NCI-H2029 treated with DMSO at 0.1 percent for 48 hours (cell line): Measurements from ENCODE around the gene ITIH1.
A peak's percentile ranks its signal among the peaks of the same experiment; 100 is the strongest.

Source experiments
- DNase-seq: peaks from one replicate; lab custom pipeline; 2025; lab: John Stamatoyannopoulos, UW

Gene ITIH1

DNA sequence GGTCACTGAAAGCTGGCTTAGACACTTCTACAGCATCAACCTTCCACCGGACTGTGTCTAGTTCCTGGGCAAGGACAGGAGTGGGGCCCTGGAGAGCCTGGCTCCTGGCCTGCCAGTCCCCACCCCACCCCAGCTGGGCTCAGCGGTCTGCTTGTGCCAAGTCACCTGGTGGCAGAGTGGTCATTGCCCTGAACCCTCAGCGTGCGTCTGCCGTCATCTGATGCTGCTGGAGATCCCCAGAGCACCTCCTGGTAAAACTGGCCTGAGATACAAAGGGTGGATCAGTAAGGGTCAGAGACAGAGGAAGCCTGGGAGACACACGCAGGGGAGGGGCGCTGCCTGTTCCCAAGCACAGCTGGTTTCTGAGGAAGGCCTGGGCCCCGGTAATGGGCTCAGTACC is 36.4 kb downstream of the ITIH1 start:
- DNase-seq = no peak

DNA sequence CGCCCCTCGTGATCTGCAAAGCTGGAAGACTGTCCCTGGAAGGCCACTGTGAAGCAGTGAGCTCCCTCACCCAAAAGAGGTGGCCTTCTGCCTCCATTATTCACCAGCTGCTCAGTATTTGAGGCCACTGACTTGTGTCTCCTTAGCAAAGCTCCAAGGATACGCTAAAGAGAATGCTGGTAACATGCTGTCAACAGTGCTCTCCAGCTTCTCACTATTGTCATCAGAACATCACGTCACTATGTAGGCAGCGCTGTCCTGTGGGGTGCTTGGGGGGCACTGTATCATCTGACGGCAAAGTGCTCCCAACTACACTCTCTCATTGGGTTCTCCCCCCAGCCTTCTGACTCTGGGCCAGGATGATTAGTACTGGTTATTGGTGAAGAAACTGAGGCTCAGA is 38.8 kb downstream of the ITIH1 start:
- no peak for DNase-seq

DNA sequence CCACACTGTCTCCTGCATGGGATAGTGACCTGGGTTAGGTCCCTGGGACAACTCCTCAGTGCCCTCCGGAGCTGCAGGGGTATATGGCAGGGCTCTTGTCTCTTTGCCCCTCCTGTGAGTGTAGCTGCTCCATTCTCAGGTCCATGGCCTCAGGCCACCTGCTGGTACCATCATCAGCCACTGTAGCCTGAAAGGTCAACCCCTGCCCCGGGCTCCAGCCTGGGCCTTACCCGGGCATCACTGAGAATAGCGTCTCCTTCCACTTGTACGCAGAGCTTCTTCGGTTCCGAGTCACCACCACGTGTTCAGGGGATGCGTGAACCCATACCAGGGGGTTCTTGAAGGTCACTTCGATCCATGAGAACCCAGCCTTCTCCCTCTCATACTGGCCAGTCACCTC is 39.3 kb downstream of the ITIH1 start:
- no peak for DNase-seq

DNA sequence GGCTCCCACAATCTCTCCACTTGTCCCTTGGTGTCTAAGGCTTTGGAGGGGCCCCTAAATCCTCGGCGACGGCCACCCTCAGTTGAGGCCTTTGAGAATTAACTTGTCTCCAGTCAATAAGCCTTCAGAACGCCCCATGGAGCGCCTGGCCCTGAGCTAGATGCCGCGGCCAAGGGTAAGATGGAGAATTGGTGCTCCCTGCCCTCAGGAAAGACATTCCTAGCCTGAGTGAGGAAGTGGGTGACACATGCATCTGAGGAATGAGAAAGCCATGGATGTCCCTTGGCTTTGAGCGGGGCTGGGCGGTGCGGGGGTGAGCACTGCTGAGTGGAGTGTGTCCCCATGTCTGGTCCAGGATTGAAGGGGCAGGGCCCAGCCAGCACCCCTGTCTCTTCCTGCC is 39.8 kb downstream of the ITIH1 start:
- DNase-seq = no peak

DNA sequence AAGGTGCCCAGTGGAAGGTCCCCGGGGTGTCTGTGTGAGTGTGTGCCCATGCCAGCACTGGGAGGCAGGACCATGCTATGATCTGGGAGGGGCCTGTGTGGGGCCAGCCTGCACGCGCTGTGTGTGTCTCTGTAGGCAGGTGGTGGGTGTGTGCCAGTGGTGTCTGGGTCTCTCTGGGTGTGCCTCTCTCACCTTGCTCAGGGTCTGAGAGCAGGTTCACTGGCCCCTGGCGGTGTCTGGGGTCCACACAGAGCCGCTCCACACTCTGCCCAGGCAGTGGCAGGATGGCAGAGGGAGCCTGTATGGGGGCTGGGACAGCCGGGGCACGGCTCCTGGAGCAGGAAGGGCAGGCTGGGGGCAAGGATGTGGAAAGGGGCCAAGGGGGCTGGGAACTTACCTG is 40.5 kb downstream of the ITIH1 start:
- no peak for DNase-seq

DNA sequence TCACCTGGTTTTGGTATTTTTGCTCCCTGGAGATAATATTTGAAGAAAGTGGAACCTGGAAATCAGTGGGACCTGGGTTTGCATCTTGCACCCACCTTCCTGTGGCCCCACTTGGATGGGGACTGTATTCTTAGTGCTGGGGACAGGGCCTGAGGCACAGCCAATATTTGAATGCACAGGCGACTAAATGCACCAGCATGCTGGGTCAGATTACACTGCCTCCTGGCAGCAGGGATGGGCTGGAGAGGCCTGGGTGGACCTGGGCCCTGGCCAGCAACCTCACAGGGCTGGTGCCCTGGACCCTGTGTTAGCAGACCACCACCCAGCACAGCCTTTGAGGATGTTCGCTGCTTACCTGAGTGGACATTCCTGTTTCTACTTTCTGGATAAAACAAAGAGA is 42.5 kb downstream of the ITIH1 start:
- DNase-seq = no peak

DNA sequence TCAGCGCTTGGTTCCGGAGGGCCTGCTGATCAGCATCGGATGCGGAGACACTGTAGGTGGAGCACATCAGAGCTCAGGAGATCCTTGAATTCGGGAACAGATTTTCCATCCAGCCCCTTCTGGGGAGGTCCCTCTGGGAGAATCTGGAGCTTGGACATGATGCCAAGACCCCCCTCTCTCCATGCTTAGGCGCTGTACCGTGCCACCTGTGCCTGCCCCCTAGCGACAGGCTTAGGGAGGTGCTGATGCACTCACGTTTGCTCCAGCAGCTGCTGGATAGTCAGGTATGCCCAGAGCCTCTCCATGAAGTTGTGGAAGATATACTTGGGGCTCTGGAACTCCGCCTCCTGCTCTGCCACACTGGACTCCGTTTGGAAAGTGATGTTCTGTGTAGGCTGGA is 43.3 kb downstream of the ITIH1 start:
- DNase-seq = no peak

DNA sequence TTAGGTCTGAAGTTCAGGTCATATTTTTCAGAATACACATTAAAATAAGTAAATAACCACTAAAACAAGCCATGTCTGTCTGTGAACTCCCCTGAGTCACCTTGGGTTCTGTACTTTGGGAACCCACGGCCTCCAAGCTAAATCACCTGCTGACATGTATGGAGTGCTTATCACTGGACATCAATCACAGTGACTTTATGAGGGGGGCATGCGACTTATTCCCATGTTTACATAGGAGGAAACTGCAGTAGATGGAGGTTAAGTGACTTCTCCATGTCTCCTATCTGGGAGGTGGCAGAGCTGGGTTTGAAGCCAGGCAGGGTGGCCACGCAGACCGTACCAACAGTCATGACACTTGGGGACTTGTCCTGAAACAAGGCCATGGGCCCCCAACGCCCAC is 45.0 kb downstream of the ITIH1 start:
- DNase-seq = no peak

DNA sequence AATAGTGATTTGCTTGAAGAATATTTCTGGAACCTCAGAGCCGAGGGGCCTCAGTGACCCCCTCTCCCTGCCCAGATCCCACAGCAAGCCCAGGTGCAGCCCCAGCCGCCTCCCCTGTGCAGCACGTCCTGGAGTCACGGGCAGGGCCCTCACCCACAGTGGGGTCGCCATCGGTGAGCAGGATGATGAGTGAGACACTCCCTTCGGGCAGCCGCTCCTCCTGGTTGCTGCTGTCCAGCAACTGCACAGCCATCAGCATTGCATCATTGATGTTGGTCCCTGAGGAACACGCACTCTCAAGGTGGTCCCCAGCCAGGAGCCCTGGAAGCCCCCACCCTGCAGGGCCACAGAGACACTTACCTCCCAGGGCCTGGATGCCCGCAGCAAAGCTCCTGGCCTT is 46.6 kb downstream of the ITIH1 start:
- no peak for DNase-seq

DNA sequence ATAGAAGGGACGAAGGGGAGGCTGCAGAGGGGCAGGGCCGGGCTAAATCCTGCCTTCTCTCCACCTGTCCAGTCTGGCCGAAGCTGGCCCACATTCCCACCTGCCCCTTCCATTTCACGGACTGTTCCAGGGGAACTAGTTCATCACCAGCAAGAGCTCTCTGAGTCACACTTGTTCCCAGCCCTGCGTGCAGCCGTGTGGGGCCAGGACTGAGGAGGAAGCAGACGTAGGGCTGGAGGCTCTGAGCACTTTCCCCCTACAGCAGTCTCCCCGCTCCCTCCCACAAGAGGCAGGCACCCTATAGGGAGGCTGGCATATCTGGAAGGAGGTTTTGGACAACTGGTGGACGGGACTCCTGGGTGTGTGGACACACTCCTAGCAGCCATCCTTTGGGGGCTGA is 50.0 kb downstream of the ITIH1 start:
- no peak for DNase-seq

DNA sequence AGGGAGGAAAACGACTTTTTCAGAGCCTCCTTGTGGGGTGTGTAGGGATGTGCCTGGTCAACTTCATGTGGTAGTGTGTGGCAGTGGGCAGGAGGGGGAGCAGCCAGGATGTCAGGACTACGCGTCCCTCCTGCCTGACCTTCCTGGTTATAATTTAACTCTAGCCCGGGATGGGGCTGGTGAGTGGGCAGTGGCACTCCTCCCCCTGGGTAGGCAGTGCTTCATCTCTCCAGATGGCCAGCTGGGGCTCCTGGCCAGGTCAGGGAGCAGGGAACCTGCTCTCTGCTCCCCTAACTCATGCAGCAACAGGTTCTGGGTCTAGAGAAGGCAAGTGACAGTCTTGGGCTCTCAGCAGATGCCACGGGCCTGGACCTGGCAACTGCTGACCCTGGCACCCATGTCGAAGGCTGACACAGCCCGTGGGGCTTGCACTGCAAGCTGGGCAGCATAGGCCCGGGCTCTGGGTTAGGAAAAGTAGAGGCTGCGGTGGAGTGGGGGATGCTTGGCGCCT is 50.5 kb downstream of the ITIH1 start:
- DNase-seq = no peak

DNA sequence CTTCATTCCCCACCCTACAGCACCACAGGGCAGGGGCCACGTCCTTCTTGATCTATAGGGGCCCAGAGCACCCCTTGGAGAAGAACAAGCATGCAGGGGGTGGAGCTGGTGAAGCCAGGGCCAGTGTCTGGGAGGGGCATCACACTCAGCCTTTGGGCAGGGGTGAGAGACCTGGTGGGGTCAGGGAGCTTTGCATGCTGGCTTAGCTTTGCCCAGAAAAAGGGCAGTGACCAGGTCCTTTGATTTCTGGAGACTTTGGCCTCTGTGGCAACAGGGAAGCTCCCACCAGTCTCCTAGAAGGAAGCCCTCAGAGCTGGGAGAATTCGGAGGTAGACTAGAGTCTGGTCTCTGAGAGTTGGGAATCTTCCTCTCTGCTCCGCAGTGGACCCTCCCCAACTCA is 52.1 kb downstream of the ITIH1 start:
- DNase-seq = no peak

DNA sequence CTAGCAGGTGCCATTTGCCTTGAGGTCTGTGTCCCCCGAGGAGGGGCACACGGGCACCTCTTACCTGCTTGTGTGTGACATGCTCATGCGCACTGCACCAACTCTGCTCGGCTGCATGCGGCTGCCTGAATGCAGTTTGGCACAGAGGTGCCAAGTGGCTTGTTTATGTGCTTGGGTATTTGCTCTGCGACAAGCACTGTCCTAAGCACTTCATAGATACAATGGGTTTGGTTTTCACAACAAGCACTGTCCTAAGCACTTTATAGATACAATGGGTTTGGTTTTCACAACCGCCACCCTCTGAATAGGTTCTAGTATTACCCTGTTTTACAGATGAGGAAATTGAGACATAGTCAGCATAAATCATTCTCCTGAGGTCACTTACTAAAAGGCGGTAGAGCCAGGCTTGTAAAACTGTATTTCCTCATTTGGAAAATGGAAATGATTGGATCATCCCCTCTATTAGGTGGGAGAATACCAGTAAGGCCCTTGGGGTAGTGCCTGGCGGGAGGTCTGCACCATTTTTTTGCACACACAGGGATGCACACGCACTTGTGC is 52.6 kb downstream of the ITIH1 start:
- peak; percentile 73 for DNase-seq

DNA sequence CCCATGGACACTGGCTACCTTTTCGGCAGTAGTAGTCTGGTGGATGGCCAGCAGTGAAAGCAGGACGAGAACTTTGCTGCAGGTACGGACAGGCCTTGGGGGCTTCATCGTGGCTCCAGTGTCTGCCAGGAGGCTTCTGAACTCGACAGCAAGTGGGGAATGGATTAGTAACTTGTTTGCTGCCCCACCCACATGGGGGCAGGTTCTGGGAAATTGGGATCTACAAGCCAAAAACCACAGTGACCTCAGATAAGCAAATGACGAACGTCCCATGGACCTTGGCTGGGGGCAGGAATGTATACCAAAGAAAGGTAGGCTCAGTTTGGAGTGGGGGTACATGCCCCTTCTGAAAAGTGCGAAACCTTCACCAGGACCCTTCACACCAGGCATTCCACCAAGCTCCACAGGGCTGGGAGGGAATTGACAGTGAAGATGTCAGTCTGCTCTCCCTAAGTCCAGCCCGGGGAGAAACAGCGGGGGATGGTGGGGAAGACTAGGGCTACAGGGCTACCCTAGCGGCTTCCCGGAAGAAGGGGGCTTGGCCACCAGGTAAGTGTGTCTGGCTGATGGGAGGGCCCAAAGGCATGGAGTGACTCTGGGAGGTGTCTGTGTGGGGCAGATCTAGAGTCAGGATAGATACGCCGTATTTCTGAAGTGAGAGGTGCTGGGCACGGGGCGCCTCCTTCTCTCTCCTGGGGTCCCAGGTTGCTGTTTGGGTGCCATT is 53.3 kb downstream of the ITIH1 start, which contains the start of gene ITIH4:
TSS of gene ITIH4 (minus strand) at position 138 of the 724 bp plus-strand sequence. CDS start at position 108, 30 bp downstream.
- no peak for DNase-seq

DNA sequence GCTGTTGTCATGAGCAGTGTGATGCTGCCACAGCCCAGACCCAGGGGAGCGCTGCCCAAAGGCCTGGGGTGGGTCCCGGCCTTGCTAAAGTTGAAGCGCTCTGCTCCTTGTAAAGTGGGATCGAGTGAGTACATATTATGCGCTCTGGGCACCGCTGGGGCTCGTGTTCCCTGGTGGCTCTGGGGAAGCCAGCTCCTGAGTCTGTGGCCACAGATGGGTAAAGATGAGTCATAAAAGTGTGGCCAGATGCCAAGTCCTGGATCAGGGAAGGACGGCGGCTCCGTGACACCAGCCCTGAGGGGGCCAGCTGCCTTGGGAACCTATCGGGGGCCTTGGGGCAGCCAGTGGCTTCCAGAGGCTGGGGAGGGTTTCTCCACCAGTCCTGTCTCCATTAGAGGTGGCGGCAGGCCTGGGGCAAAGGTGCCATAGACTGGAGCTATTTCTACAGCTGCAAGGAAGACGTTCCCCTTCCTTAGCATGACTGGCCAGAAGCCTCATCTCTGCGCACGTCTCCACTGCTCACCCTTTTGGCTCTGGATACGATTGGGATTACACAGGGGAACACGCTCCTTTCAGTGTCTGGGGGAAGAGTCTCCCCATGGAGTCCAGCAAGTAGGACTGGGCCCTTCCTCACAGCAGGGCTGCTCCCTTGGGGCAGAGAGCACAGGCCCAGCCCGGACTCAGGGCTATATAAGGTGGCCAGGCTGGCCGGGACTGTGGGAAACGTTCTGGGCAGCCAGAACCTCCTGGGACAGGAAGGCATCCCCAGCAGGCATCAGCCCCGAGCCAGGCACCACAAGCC is 54.3 kb downstream of the ITIH1 start:
- peak; percentile 27 for DNase-seq

DNA sequence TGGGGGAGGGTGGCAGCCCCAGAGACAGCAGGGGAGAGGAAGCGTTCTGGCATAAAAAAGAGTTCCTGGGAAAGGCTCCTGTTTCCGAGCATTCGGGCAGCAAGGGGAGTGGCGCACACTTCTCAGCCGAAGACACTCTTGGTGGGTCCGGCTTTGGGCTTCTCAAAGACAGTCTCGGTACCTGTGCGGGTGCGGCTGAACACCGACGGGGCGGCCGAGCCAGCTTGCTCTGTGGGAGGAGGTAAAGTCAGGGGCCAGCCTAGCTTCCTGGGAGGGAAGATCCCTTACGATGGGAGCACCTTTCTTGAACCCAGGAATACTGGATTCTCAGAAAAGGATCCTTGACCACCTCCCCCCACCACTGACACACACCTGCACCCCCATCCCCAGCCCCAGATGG is 55.8 kb downstream of the ITIH1 start:
- DNase-seq = no peak

DNA sequence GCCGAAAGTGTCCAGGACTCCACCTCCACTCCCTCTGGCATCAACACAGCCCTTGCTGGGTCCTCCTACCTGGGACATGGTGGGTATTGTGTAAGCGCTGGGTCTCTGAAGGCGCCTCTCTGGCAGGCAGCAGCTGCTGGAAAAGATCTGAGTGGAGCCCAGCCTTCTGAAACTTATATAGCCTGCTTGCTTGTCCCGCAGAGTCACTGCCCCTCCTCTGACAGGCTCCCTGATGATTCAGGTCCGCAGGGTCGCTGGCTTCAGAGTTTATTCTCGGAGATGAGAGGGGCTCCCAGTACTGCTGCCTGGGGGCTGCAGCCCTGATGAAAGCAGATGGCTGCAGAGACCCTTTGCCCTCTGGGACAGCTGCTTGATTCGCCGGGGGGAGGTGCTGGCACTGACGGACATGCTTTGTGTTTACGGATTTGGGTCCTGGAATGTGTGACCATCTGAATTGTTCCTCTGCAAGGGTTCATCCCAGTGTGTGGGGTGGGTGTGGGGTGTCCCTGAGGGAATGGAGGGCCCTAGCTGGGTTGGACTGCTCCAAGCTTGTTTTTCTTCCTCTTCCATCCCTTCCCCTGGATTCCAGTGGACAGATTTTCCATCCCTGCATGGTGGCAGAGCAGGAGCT is 57.6 kb downstream of the ITIH1 start, which contains the start of gene MUSTN1:
TSS of gene MUSTN1 (minus strand) at position 149 of the 631 bp plus-strand sequence. CDS start at position 78, 71 bp downstream.
- no peak for DNase-seq

DNA sequence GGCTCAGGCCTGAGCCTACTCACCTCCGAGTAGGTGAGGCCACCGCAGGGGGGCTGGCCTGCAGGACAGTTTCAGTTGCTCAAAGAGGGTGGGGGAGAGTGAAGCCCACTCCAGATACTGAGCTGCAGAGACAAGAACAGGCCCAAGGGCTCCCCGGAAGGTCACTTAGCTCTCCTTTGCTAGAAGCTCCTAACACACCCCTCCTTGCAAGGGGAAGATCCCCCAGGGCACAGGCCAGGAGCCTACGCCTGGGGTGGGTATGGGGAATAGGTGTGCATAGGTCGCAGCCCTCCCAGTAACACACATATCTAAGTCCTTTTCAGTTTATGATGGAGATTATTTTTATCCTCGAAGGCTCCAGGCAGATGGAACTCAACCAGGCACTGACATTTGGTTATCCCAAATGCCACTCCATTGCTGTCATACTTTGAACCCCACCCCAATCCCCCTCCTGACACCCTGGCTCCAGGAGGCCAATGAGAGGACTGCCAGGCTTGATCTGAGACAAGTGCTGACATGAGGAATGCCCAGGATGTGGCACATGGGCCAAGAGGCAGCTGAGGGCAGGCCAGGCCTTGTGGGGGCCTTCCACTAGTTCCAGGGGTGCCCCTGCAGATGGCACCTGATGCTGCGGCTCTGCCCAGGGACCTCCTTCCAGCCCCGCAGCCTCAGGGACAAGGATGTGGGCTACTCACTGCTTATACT is 58.5 kb downstream of the ITIH1 start:
- no peak for DNase-seq

DNA sequence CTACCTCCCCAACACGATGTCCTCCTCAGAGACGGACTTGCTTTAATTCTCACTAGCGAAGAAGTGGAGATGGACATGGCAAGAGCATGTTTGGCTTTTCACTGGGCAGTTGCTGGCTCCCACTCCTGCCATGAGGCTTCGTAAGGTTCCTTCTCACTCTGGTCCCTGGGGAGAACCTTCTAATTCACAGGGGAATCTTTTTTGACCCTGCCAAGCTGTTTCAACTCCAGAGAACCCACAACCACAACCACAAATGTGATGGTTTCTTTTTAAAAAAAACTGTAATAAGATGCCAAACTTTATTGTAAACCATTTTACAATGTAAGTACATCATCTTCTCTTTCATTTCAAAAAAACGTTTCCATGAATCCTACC is 59.1 kb downstream of the ITIH1 start:
- no peak for DNase-seq

DNA sequence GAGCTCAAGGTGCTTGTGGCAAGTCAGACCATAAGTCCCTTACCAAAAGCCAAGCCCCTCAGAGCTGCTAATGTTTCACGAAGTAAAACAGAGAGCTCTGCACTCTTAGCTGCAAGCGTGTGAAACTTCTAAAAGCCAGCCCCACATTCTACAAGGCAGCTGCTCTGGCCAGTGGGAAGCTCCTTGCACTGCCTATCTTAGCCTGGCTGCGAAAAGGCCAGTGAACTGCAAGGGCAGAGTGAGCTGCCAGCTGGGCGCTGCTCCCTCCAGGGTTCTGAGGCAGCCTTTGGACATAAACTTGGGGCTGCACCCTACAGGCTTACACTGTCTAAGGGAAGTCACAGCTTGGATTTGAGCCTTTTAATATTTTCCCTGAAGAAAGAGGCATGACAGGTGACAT is 59.6 kb downstream of the ITIH1 start:
- DNase-seq = no peak

DNA sequence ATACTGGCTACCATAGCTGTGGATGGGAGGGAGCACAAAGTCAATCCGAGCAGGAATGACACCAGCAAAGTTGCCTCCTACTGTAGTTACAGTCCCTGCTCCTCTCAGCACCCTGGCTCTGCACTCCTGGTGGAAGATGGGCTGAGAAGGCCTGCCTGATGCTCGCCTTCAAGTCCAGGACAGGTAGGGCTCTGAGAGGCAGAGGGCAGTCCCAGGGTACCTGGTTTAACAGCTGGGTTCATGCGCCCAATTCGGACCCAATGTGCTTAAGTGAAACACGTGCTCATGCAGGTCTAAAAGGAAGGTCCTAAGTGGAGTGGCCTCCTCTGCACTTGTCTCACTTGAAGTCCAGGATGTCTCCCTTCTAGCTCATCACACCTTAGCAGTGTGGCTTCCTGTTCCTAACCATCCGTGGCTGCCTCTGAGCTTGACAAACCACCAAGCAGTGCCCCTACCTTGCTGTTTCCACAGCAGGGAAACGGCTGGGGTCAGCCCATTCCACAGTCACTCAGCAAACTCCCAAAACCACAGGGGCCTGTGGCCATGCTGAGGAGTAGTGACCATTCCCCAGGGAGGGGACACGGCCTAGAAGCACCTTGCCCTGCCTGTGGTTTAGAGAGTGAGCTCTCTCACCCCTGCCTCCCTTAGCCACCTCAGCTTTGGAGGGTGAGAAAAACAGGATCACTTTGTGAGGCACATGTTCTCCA is 61.3 kb downstream of the ITIH1 start:
- no peak for DNase-seq
